IMR-90 (cell line): ENCODE data around the gene LRRIQ4. TPM values are rescaled to one million over a fixed set of nuclear protein-coding genes. Genes with fewer than 3 reads are reported as not detected.
A peak's percentile ranks its signal among the peaks of the same experiment; 100 is the strongest.

ENCODE experiments used
- ATAC-seq: fragments of 200-7000 bp; cut with Tn5 transposase; 2 replicates; pipeline ENCODE4 v1.9.1; 2020; ENCODE audit warnings: low read depth, mild to moderate bottlenecking, moderate library complexity
- BruUV-seq: library from RNA; stranded (reverse); fragments of 400-500 nt; replicated peaks from 2 replicates; lab custom pipeline; 2021; lab: Mats Ljungman, UMichigan
- CTCF ChIA-PET: fragments of 300-600 bp; formaldehyde crosslinking; extraction: SDS; loops from one replicate; lab custom pipeline; 2021; ENCODE audit warnings: antibody characterized with exemption; lab: Yijun Ruan, JAX
- POLR2A ChIA-PET: fragments of 300-600 bp; sonication (Branson Sonifier 250); formaldehyde crosslinking; loops from one replicate; lab custom pipeline; 2022; ENCODE audit warnings: antibody characterized with exemption; ENCODE audit not compliant: unreplicated experiment; lab: Charles Lee
- DNase-seq: peaks from one replicate; pipeline ENCODE4 v3.0.0; 2013
- H2AFZ ChIP-seq: replicated peaks from 2 replicates; pipeline ENCODE3; 2013; ENCODE audit warnings: low read length, mild to moderate bottlenecking; ENCODE audit not compliant: poor library complexity
- H2AK5ac ChIP-seq: 2 replicates; pipeline ENCODE4 v1.6.1; 2013; ENCODE audit warnings: low read depth, low read length, inconsistent platforms
- H2AK9ac ChIP-seq: replicated peaks from 2 replicates; pipeline ENCODE3; 2013; ENCODE audit warnings: mild to moderate bottlenecking, low read depth, low read length, moderate library complexity; ENCODE audit not compliant: poor library complexity
- H2BK120ac ChIP-seq: 2 replicates; pipeline ENCODE4 v1.6.1; 2013; ENCODE audit warnings: low read depth, low read length, inconsistent platforms
- H2BK15ac ChIP-seq: 3 replicates; pipeline ENCODE4 v1.6.1; 2013; ENCODE audit warnings: low read depth, low read length, inconsistent platforms
- H2BK20ac ChIP-seq: 2 replicates; pipeline ENCODE4 v1.6.1; 2013; ENCODE audit warnings: low read depth, mild to moderate bottlenecking, inconsistent platforms, low read length, moderate library complexity
- H2BK5ac ChIP-seq: 2 replicates; pipeline ENCODE4 v1.6.1; 2013; ENCODE audit warnings: mild to moderate bottlenecking, low read depth, low read length, inconsistent platforms; ENCODE audit not compliant: poor library complexity, severe bottlenecking
- H3K14ac ChIP-seq: replicated peaks from 2 replicates; pipeline ENCODE4 v1.6.1; 2013; ENCODE audit warnings: low read depth, low read length, inconsistent platforms
- H3K18ac ChIP-seq: 2 replicates; pipeline ENCODE4 v1.6.1; 2013; ENCODE audit warnings: low read depth, low read length, control low read depth
- H3K23ac ChIP-seq: 2 replicates; pipeline ENCODE4 v1.6.1; 2013; ENCODE audit warnings: low read depth, low read length, inconsistent platforms
- H3K27ac ChIP-seq: 2 replicates; pipeline ENCODE4 v1.5.1; 2013; ENCODE audit warnings: mild to moderate bottlenecking, control low read depth, low read length; ENCODE audit not compliant: insufficient read depth
- H3K27me3 ChIP-seq: 2 replicates; pipeline ENCODE4 v1.6.1; 2013; ENCODE audit warnings: low read length; ENCODE audit not compliant: control insufficient read depth, insufficient read depth
- H3K36me3 ChIP-seq: 2 replicates; pipeline ENCODE4 v1.6.1; 2013; ENCODE audit warnings: low read length, mixed read lengths; ENCODE audit not compliant: control insufficient read depth, insufficient read depth
- H3K4ac ChIP-seq: 2 replicates; pipeline ENCODE4 v1.6.1; 2013; ENCODE audit warnings: low read depth, low read length, inconsistent platforms
- H3K4me1 ChIP-seq: 2 replicates; pipeline ENCODE4 v1.6.1; 2013; ENCODE audit warnings: low read length, mixed read lengths; ENCODE audit not compliant: control insufficient read depth, insufficient read depth
- H3K4me2 ChIP-seq: 2 replicates; pipeline ENCODE4 v1.6.1; 2013; ENCODE audit warnings: low read depth, mild to moderate bottlenecking, control low read depth, low read length, moderate library complexity
- H3K4me3 ChIP-seq: 2 replicates; pipeline ENCODE4 v1.5.1; 2013; ENCODE audit warnings: low read depth, mild to moderate bottlenecking, control low read depth, low read length, moderate library complexity; ENCODE audit not compliant: insufficient read depth
- H3K56ac ChIP-seq: 2 replicates; pipeline ENCODE4 v1.6.1; 2013; ENCODE audit warnings: low read length, inconsistent platforms; ENCODE audit not compliant: insufficient read depth; ENCODE audit errors: extremely low read depth
- H3K79me1 ChIP-seq, 2 experiments: 2 replicates each; pipeline ENCODE4 v1.6.1; 2013; ENCODE audit warnings: low read length in 2 of 2, inconsistent platforms in 1 of 2, low read depth in 1 of 2
- H3K9ac ChIP-seq: 2 replicates; pipeline ENCODE4 v1.6.1; 2013; ENCODE audit warnings: low read depth, low read length, control low read depth
- H3K9me1 ChIP-seq: 2 replicates; pipeline ENCODE4 v1.6.1; 2013; ENCODE audit warnings: low read length, inconsistent platforms; ENCODE audit not compliant: insufficient read depth
- H3K9me3 ChIP-seq: 2 replicates; pipeline ENCODE4 v1.6.1; 2013; ENCODE audit warnings: low read length; ENCODE audit not compliant: control insufficient read depth, insufficient read depth
- H4K20me1 ChIP-seq: 2 replicates; pipeline ENCODE4 v1.6.1; 2013; ENCODE audit warnings: low read length, inconsistent platforms; ENCODE audit not compliant: insufficient read depth
- H4K5ac ChIP-seq: 2 replicates; pipeline ENCODE4 v1.6.1; 2013; ENCODE audit warnings: mild to moderate bottlenecking, low read depth, low read length, control low read depth
- H4K8ac ChIP-seq, 2 experiments: 2 replicates each; pipeline ENCODE4 v1.6.1; 2013; ENCODE audit warnings: low read depth in 2 of 2, low read length in 2 of 2, control low read depth in 1 of 2, inconsistent platforms in 1 of 2
- H4K91ac ChIP-seq: 2 replicates; pipeline ENCODE4 v1.6.1; 2013; ENCODE audit warnings: low read depth, low read length, inconsistent platforms; ENCODE audit not compliant: insufficient read depth
- BHLHE40 ChIP-seq: fragments of 150-350 bp; IDR thresholded peaks from 2 replicates; pipeline ENCODE4 v1.6.1; 2016; ENCODE audit warnings: mild to moderate bottlenecking, low read depth, low read length
- CEBPB ChIP-seq: IDR thresholded peaks from 2 replicates; pipeline ENCODE4 v1.6.1; 2012; ENCODE audit warnings: low read depth, low read length, improper control_type of control experiment
- CHD1 ChIP-seq: IDR thresholded peaks from 2 replicates; pipeline ENCODE4 v1.6.1; 2012; ENCODE audit warnings: low read depth, low read length, improper control_type of control experiment
- ELK1 ChIP-seq: fragments of 150-350 bp; IDR thresholded peaks from 2 replicates; pipeline ENCODE4 v1.6.1; 2016; ENCODE audit warnings: low read depth, mild to moderate bottlenecking, low read length, moderate library complexity, borderline replicate concordance
- FOS ChIP-seq: fragments of 150-350 bp; IDR thresholded peaks from 2 replicates; pipeline ENCODE4 v1.6.1; 2016; ENCODE audit warnings: low read depth, low read length
- MAFK ChIP-seq: IDR thresholded peaks from 2 replicates; pipeline ENCODE4 v1.6.1; 2012; ENCODE audit warnings: low read depth, low read length, improper control_type of control experiment
- MAZ ChIP-seq: IDR thresholded peaks from 2 replicates; pipeline ENCODE4 v1.6.1; 2012; ENCODE audit warnings: low read depth, mild to moderate bottlenecking, low read length, improper control_type of control experiment, moderate library complexity, borderline replicate concordance
- MXI1 ChIP-seq: IDR thresholded peaks from 2 replicates; pipeline ENCODE4 v1.6.1; 2012; ENCODE audit warnings: low read depth, mild to moderate bottlenecking, low read length, moderate library complexity, borderline replicate concordance
- POLR2A ChIP-seq: IDR thresholded peaks from 2 replicates; pipeline ENCODE4 v1.6.1; 2012; ENCODE audit warnings: mild to moderate bottlenecking, low read depth, low read length
- RAD21 ChIP-seq: IDR thresholded peaks from 2 replicates; pipeline ENCODE4 v1.6.1; 2012; ENCODE audit warnings: low read length, improper control_type of control experiment
- RCOR1 ChIP-seq: IDR thresholded peaks from 2 replicates; pipeline ENCODE4 v1.6.1; 2012; ENCODE audit warnings: mild to moderate bottlenecking, low read length, improper control_type of control experiment; ENCODE audit not compliant: insufficient replicate concordance
- RFX5 ChIP-seq: IDR thresholded peaks from 2 replicates; pipeline ENCODE4 v1.8.0; 2012; ENCODE audit warnings: low read depth, mild to moderate bottlenecking, low read length, moderate library complexity
- SMC3 ChIP-seq: fragments of 150-350 bp; IDR thresholded peaks from 2 replicates; pipeline ENCODE4 v1.6.1; 2016; ENCODE audit warnings: low read depth, mild to moderate bottlenecking, antibody characterized with exemption, low read length, moderate library complexity
- USF2 ChIP-seq: fragments of 150-350 bp; IDR thresholded peaks from 2 replicates; pipeline ENCODE4 v1.6.1; 2017; ENCODE audit warnings: mild to moderate bottlenecking, antibody characterized with exemption, low read length, low read depth
- WGBS, 2 experiments: methylation state at CpG; one replicate each; pipeline versions ENCODE4 v1.1.5 to v1.1.7; 2013; ENCODE audit warnings: missing lambda C conversion rate in 2 of 2; ENCODE audit not compliant: insufficient read length in 1 of 2; ENCODE audit errors: extremely low coverage in 2 of 2; 5-methylcytosine and 5-hydroxymethylcytosine counted together
- dilution Hi-C: fragments of 300-500 bp; cut with HindIII; formaldehyde crosslinking; loops from one replicate; pipeline ENCODE4 v1.14.3; 2018; ENCODE audit warnings: low sequenced_read_pairs; ENCODE audit not compliant: unreplicated experiment
- in situ Hi-C: fragments of 300-500 bp; cut with MboI; formaldehyde crosslinking; loops from 3 replicates; pipeline ENCODE4 v1.14.3; 2019; ENCODE audit warnings: low sequenced_read_pairs, inconsistent platforms, mixed read lengths
- intact Hi-C: fragments of 100-400 bp; cut with micrococcal nuclease; formaldehyde crosslinking; loops from 2 replicates; pipeline ENCODE4 v1.10.0; 2022
- polyA plus RNA-seq, 3 experiments: library from polyadenylated mRNA; depleted of rRNA; stranded (reverse); fragments of >200 nt; gene quantifications; 2 replicates each; pipeline ENCODE4 v1.2.3, GENCODE V29; 2012; ENCODE audit warnings: low replicate concordance in 1 of 3
- total RNA-seq: library from RNA; depleted of rRNA; stranded (reverse); fragments of >200 nt; gene quantifications from 2 replicates; pipeline ENCODE4 v1.2.3, GENCODE V29; 2012

The LRRIQ4 gene
- total and polyA plus RNA-seq, 2 of the 4 experiments (the other 2 are of a cell fraction), result not detected

- Histone ChIP-seq H3K4me2 (no peak overlapping the region), H3K4me1 (no peaks in the 10 kb centered on the region), H4K91ac (no peak overlapping the region), H3K9me1 (no peaks in the 10 kb centered on the region), H3K79me1 (no peaks in the 10 kb centered on the region), H4K20me1 (no peaks in the 10 kb centered on the region), H3K36me3 (no peaks in the 10 kb centered on the region), H2BK5ac (no peak overlapping the region), H3K14ac (no peak overlapping the region), H4K5ac (no peak overlapping the region), H2AK9ac (no peak overlapping the region), H3K27me3 (peaks cover 8% of the 10 kb centered on the region), H2AK5ac (no peak overlapping the region), H3K23ac (no peak overlapping the region), H4K8ac (no peak overlapping the region), H2AFZ (peak overlapping the region; percentile 51), H3K9me3 (no peaks in the 10 kb centered on the region), H3K4me3 (no peak overlapping the region), H2BK120ac (no peak overlapping the region), H3K18ac (no peak overlapping the region), H3K4ac (no peak overlapping the region), H2BK15ac (no peak overlapping the region), H2BK20ac (no peak overlapping the region), H3K56ac (no peak overlapping the region), H3K9ac (no peak overlapping the region), H3K27ac (no peak overlapping the region)
- in situ Hi-C loops, result no loop called here
- DNase-seq, result no peak
- WGBS, 2 experiments, result 40% methylated on average over 1 of the region's 2 CpGs; no CpG with 5 or more reads in 1 of the 2 experiments
- intact Hi-C loops, result loop anchor here (5.0 kb wide), 1 partner anchor 76 kb away; no protein-coding TSS in a partner anchor
- POLR2A ChIA-PET, result no interaction called here
- dilution Hi-C loops, result no loop called here
- no peak for TF ChIP-seq SMC3
- TF ChIP-seq CEBPB, result no peak
- TF ChIP-seq RAD21, result no peak
- no peak for TF ChIP-seq CHD1
- no peak for TF ChIP-seq ELK1
- no peak for TF ChIP-seq RFX5
- TF ChIP-seq POLR2A, result no peak
- TF ChIP-seq MAZ, result no peak
- no peak for TF ChIP-seq USF2
- no peak for TF ChIP-seq BHLHE40
- no peak for TF ChIP-seq MXI1
- no peak for TF ChIP-seq FOS
- no peak for TF ChIP-seq MAFK
- TF ChIP-seq RCOR1, result no peak
- BruUV-seq, result no TSS peak
- CTCF ChIA-PET, result no interaction called here
- no peak for ATAC-seq
Measured at GRCh38 chr3:169871129-169871886, 58.6 kb downstream of the LRRIQ4 start.
